GM19468 (cell line): Measurements from ENCODE around the gene APELA.

Experiments used
- ATAC-seq: cut with Tn5 transposase; IDR thresholded peaks from one replicate; pipeline ENCODE4 v1.9.1; 2021; ENCODE audit warnings: mild to moderate bottlenecking, moderate library complexity, moderate number of reproducible peaks; ENCODE audit not compliant: unreplicated experiment; ENCODE audit errors: extremely low read depth

The APELA gene

GRCh38 chr4:164876700-164877324 lies at the start of gene APELA:
TSS of gene APELA (plus strand) at chr4:164877178. CDS start at chr4:164877332, 154 bp downstream.
- ATAC-seq: peak; percentile 99

GRCh38 chr4:164828955-164829354 lies 48.0 kb upstream of the APELA start:
- ATAC-seq: no peak

GRCh38 chr4:164846566-164846965 lies 30.4 kb upstream of the APELA start:
- no peak for ATAC-seq

GRCh38 chr4:164847016-164847415 lies 30.0 kb upstream of the APELA start:
- ATAC-seq: no peak

- peak; percentile 56 for ATAC-seq
Observed at GRCh38 chr4:164847967-164848649, 28.9 kb upstream of the APELA start.

- no peak for ATAC-seq
Observed at GRCh38 chr4:164856396-164856795, 20.6 kb upstream of the APELA start.

GRCh38 chr4:164866817-164867490 lies 10.0 kb upstream of the APELA start:
- ATAC-seq: no peak

- ATAC-seq: no peak
Observed at GRCh38 chr4:164871673-164872072, 5.3 kb upstream of the APELA start.

- no peak for ATAC-seq
Observed at GRCh38 chr4:164872481-164872880, 4.5 kb upstream of the APELA start.

- ATAC-seq: no peak
Observed at GRCh38 chr4:164874789-164875188, 2.2 kb upstream of the APELA start.

GRCh38 chr4:164880489-164881262 lies 3.7 kb downstream of the APELA start:
- no peak for ATAC-seq

GRCh38 chr4:164888096-164888715 lies 11.2 kb downstream of the APELA start:
- no peak for ATAC-seq

- no peak for ATAC-seq
Observed at GRCh38 chr4:164890691-164891090, 13.7 kb downstream of the APELA start.

GRCh38 chr4:164892018-164892417 lies 15.0 kb downstream of the APELA start:
- peak; percentile 90 for ATAC-seq

- peak; percentile 52 for ATAC-seq
Observed at GRCh38 chr4:164894702-164895101, 17.7 kb downstream of the APELA start.

- ATAC-seq: no peak
Observed at GRCh38 chr4:164902608-164903007, 25.6 kb downstream of the APELA start.

GRCh38 chr4:164904336-164904735 lies 27.4 kb downstream of the APELA start:
- ATAC-seq: no peak

- ATAC-seq: no peak
Observed at GRCh38 chr4:164904941-164905340, 28.0 kb downstream of the APELA start.

GRCh38 chr4:164906368-164906767 lies 29.4 kb downstream of the APELA start:
- ATAC-seq: no peak

- ATAC-seq: peak; percentile 45
Observed at GRCh38 chr4:164913506-164913905, 36.5 kb downstream of the APELA start.
